NCI-H2171 treated with DMSO at 0.1 percent for 48 hours (cell line): ENCODE data around the gene PTGFRN.

Source experiments
- DNase-seq: peaks from one replicate; lab custom pipeline; 2025; lab: John Stamatoyannopoulos, UW

Gene PTGFRN

GRCh38 chr1:117001254-117001927, 91.7 kb downstream of the PTGFRN start, which contains the start of gene CD101:
Gene CD101, plus strand, starts transcription at chr1:117001760. Its CDS starts 58 bp downstream, at chr1:117001818.
- DNase-seq, result no peak

GRCh38 chr1:117003223-117003875, 93.6 kb downstream of the PTGFRN start:
- no peak for DNase-seq

GRCh38 chr1:117007719-117008013, 98.0 kb downstream of the PTGFRN start:
- no peak for DNase-seq

- no peak for DNase-seq
Observed at GRCh38 chr1:117008656-117009055, 98.9 kb downstream of the PTGFRN start.

GRCh38 chr1:117009132-117009531, 99.4 kb downstream of the PTGFRN start:
- no peak for DNase-seq

- DNase-seq, result no peak
Observed at GRCh38 chr1:117010310-117010969, 100.7 kb downstream of the PTGFRN start.

- DNase-seq, result no peak
Observed at GRCh38 chr1:117011334-117011733, 101.6 kb downstream of the PTGFRN start.

GRCh38 chr1:117013309-117013858, 103.7 kb downstream of the PTGFRN start:
- DNase-seq, result no peak

GRCh38 chr1:117014209-117014608, 104.5 kb downstream of the PTGFRN start:
- DNase-seq, result no peak

- no peak for DNase-seq
Observed at GRCh38 chr1:117015724-117016123, 106.0 kb downstream of the PTGFRN start.

- DNase-seq, result no peak
Observed at GRCh38 chr1:117017062-117017461, 107.3 kb downstream of the PTGFRN start.

GRCh38 chr1:117017648-117018047, 107.9 kb downstream of the PTGFRN start:
- peak; percentile 92 for DNase-seq

- no peak for DNase-seq
Observed at GRCh38 chr1:117020526-117021156, 110.9 kb downstream of the PTGFRN start.

- DNase-seq, result peak; percentile 35
Observed at GRCh38 chr1:117022114-117022513, 112.4 kb downstream of the PTGFRN start.

GRCh38 chr1:117025568-117025967, 115.9 kb downstream of the PTGFRN start:
- no peak for DNase-seq

GRCh38 chr1:117026361-117026760, 116.6 kb downstream of the PTGFRN start:
- DNase-seq, result no peak

- no peak for DNase-seq
Observed at GRCh38 chr1:117029685-117030084, 120.0 kb downstream of the PTGFRN start.

- peak; percentile 82 for DNase-seq
Observed at GRCh38 chr1:117030271-117030877, 120.7 kb downstream of the PTGFRN start.

GRCh38 chr1:117032266-117032665, 122.5 kb downstream of the PTGFRN start:
- DNase-seq, result no peak

- DNase-seq, result no peak
Observed at GRCh38 chr1:117032681-117033539, 123.2 kb downstream of the PTGFRN start.

- DNase-seq, result no peak
Observed at GRCh38 chr1:117033772-117034171, 124.1 kb downstream of the PTGFRN start.
